Measurements from ENCODE around the gene HYAL3.

The HYAL3 gene

DNA sequence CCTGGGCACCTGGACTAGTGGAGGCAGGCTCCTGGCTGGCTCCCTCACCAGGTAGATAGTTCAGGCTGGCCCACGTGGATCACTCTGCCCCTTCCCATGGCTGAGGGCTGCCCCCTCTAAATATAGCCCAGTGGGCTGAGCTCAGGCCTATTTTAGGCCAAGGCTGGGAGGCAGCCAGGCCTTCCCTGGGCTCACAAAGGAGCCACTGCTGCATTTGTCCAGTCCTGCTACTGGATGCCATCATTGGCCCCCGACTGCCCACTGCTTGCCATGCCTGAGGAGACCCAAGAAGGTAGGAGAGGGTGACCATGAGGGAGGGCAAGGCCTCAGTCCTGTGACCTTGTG is 20.4 kb downstream of the HYAL3 start, which contains the start of gene LSMEM2:
Gene LSMEM2 (plus strand): TSS at position 208 of the 345 bp plus-strand sequence. CDS start 27 bp downstream, at position 235.
- DNase-seq (ENCODE audit: low spot score), result no peak
- H3K27ac ChIP-seq, result peak within 1 kb of the TSS; percentile 56 to 71
- no peak within 1 kb of the TSS for H3K4me3 ChIP-seq
- TF ChIP-seq, protein P1, sequence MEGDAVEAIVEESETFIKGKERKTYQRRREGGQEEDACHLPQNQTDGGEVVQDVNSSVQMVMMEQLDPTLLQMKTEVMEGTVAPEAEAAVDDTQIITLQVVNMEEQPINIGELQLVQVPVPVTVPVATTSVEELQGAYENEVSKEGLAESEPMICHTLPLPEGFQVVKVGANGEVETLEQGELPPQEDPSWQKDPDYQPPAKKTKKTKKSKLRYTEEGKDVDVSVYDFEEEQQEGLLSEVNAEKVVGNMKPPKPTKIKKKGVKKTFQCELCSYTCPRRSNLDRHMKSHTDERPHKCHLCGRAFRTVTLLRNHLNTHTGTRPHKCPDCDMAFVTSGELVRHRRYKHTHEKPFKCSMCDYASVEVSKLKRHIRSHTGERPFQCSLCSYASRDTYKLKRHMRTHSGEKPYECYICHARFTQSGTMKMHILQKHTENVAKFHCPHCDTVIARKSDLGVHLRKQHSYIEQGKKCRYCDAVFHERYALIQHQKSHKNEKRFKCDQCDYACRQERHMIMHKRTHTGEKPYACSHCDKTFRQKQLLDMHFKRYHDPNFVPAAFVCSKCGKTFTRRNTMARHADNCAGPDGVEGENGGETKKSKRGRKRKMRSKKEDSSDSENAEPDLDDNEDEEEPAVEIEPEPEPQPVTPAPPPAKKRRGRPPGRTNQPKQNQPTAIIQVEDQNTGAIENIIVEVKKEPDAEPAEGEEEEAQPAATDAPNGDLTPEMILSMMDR (IDR thresholded peaks at IDR 0.05), result no peak

DNA sequence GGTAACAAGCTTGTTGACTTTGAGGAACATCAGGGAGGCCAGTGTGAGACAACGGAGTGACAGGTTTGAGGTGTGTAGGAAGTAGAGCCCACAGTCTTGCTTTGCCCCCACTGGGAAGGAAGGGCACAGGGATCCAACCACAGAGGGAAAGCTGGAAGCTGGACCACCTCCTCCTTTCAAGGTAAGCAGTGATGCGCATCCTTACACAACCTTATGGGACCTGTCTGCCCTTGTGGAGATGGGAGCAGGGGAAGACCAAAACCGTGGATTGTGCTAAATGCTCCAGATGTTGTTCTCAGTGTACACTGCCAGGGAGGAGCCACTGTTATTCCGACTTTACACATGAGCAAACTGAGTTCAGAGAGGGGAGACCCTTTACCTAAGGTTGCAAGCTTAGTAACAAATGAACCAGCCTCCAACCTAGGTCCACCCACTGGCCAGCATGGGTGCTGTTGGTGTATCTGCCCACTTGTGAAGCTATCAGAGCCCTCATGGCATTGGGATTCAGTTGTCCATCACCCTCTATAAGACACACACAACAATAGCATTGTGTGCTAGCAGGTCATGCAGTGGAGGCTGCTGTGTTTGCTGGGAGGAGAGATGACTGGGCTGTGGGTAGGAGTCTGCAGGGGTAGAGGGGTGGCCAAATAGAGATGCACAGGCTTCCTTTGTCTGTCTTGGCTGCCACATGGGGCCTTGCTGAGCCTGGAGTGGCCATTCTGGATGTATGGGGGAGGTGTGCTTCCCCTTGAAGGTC is 20.9 kb downstream of the HYAL3 start:
- no peak for DNase-seq (ENCODE audit: low spot score)
- Histone ChIP-seq H3K27ac (peak overlapping the region; percentile 56 to 71), H3K4me3 (no peak overlapping the region)
- TF ChIP-seq, protein P1 (IDR thresholded peaks at IDR 0.05), result no peak

DNA sequence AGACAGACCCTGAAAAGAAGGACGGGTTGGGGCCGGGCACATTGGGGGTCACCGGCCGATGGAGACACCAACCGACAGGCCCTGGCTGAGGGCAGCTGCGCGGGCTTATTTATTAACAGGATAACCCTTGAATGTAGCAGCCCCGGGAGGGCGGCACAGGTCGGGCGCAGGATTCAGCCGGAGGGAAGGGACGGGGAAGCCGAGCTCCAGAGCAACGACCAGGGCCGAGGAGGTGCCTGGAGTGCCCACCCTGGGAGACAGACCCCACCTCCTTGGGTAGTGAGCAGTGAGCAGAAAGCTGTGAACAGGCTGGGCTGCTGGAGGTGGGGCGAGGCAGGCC is 22.5 kb downstream of the HYAL3 start:
- no peak overlapping the region for H3K4me3 ChIP-seq
- H3K27ac ChIP-seq, result no peak overlapping the region
- TF ChIP-seq, protein P1 (IDR thresholded peaks at IDR 0.05), result no peak
- DNase-seq (ENCODE audit: low spot score), result no peak

DNA sequence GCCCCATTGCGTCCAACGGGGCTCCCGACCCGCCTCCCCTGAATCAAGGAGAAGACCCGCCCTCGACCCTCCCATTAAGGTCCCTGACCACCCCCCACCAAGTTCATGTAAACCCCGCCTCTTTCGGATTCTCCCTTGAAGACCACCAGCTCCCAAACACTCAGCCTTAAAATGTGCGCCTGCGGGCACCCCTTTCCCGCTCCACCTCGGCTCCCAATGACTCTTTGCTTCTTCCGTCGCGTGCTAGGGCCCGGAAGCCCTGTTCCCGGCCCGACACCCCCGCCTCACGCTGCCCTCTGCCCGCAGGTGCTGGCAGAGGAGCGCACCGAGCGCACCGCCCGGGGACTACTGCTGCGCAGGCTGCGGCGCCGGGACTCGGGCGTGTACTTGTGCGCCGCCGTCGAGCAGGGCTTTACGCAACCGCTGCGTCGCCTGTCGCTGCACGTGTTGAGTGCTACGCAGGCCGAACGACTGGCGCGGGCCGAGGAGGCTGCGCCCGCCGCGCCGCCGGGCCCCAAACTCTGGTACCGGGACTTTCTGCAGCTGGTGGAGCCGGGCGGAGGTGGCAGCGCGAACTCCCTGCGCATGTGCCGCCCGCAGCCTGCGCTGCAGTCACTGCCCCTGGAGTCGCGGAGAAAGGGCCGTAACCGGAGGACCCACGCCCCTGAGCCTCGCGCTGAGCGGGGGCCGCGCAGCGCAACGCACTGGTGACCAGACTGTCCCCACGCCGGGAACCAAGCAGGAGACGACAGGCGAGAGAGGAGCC is 23.0 kb downstream of the HYAL3 start:
- TF ChIP-seq, protein P1 (IDR thresholded peaks at IDR 0.05), result no peak
- no peak overlapping the region for H3K4me3 ChIP-seq
- DNase-seq (ENCODE audit: low spot score), result no peak
- H3K27ac ChIP-seq, result no peak overlapping the region

DNA sequence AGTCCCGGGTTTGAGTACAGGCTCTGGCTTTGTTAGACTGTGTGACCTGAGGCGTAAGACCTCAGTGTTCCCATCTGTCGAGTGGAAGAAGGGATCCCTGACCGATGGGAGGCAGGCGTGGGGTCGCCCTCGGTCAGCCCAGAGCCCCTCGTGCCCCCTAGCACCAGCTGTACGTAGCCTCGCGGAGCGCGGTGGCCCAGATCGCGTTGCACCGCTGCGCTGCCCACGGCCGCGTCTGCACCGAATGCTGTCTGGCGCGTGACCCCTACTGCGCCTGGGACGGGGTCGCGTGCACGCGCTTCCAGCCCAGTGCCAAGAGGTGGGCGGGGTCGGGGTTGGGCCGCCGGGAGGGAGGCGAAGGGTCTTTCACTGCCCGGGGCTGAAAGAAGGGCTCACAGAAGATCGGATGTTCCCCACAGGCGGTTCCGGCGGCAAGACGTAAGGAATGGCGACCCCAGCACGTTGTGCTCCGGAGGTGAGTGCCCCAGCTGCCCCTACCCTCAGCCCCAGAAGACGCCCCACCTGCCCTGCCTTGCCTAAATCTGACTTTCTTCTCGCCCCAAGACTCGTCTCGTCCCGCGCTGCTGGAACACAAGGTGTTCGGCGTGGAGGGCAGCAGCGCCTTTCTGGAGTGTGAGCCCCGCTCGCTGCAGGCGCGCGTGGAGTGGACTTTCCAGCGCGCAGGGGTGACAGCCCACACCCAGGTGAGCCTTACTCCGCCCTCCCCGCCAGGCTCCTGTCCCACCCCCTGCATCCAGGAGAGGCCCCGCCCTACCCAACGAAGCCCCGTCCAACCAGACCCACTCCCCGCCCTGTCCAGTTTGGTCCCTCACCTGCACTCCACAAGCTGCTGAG is 23.8 kb downstream of the HYAL3 start:
- no peak overlapping the region for H3K27ac ChIP-seq
- DNase-seq (ENCODE audit: low spot score), result no peak
- TF ChIP-seq, protein P1 (IDR thresholded peaks at IDR 0.05), result no peak
- no peak overlapping the region for H3K4me3 ChIP-seq

DNA sequence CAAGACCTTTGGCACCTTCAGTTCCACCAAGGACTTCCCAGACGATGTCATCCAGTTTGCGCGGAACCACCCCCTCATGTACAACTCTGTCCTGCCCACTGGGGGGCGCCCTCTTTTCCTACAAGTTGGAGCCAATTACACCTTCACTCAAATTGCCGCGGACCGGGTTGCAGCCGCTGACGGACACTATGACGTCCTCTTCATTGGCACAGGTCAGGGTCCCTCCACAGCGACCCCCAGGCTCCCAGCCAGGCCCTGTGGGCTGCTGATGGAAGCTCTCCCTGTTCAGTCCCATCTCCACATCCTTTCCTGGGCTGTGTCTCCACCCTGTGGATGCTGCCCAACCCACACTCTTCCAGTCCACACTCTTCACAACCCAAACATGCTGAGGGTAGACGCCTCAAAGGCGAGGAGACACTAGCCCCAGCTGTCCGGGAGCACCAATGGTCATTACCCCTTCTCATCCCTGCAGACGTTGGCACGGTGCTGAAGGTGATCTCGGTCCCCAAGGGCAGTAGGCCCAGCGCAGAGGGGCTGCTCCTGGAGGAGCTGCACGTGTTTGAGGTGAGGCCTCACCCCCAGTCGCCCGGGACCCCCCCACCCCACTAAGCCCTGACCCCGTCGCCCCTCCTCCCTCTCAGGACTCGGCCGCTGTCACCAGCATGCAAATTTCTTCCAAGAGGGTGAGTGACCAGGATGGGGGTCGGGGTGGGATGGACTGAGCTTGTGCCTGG is 24.7 kb downstream of the HYAL3 start:
- TF ChIP-seq, protein P1 (IDR thresholded peaks at IDR 0.05), result peak; percentile 43
- no peak for DNase-seq (ENCODE audit: low spot score)
- no peak overlapping the region for H3K4me3 ChIP-seq
- no peak overlapping the region for H3K27ac ChIP-seq
